ENCODE measurements around the gene CALCOCO1. TPM values are rescaled to one million over a fixed set of nuclear protein-coding genes. Genes with fewer than 3 reads are reported as not detected.

The CALCOCO1 gene
- total and polyA plus RNA-seq, 9 of the 15 experiments (the other 6 are each of a cell fraction or from before 2014, with no cell fraction given) = 1.9 to 31.8 (median 11.0) TPM

DNA sequence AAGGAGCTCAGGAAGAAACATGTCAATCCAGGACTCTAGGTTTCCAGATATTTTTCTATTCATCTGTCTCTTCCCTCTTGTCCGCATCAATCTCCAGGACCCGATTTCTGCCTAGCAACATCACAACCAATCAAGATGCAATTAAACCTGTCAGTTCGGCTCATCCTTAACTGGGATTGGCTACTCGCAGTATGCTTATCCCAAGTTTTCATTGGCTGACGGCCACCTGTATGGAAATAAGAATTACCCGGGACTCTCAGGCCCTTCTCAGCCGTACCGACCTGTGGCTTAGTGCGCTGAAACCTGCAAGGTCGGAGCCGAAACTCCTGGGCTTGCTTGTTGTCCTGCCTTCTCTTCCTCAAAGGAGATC, 31.0 kb downstream of the CALCOCO1 start (continued):
- TF ChIP-seq PBX2 (CRISPR knock-in tag; IDR thresholded peaks at IDR 0.05; ENCODE audit: low read depth) (no peak), PBX2 (tag; conservative IDR thresholded peaks at IDR 0.05; ENCODE audit: low read depth) (peak; percentile 73), U2AF2 (optimal IDR thresholded peaks at IDR 0.05; ENCODE audit: low read depth, low read length) (no peak), ETS1 (conservative IDR thresholded peaks at IDR 0.05; ENCODE audit: control insufficient read depth, low read depth, low read length) (no peak), RFX1 (IDR thresholded peaks at IDR 0.05) (peak; percentile 49), HDAC6 (IDR thresholded peaks at IDR 0.05; ENCODE audit: low read depth, low read length) (no peak), NCOA4 (IDR thresholded peaks at IDR 0.05; ENCODE audit: partially characterized antibody) (no peak), RBM25 (IDR thresholded peaks at IDR 0.05; ENCODE audit: low read depth, low read length, severe bottlenecking) (peak; percentile 50), NFYB (IDR thresholded peaks at IDR 0.05; ENCODE audit: extremely low read depth, insufficient read length) (peak; percentile 36), ZNF282 (CRISPR knock-in tag; IDR thresholded peaks at IDR 0.05) (no peak), RFX5 (IDR thresholded peaks at IDR 0.05; ENCODE audit: low read depth, low read length) (peak; percentile 96), SMAD2 (IDR thresholded peaks at IDR 0.05; ENCODE audit: low read depth, low read length) (no peak), PKNOX1 (IDR thresholded peaks at IDR 0.05) (peak; percentile 96), ZNF75A (CRISPR knock-in tag; IDR thresholded peaks at IDR 0.05) (no peak), E2F6 (IDR thresholded peaks at IDR 0.05; ENCODE audit: borderline replicate concordance in 1 of 2, extremely low read depth in 1 of 2, insufficient read depth in 1 of 2, insufficient read length in 1 of 2, low read depth in 1 of 2, low read length in 1 of 2, poor library complexity in 1 of 2, severe bottlenecking in 1 of 2) (no peak)
- TF ChIP-seq, protein P1, sequence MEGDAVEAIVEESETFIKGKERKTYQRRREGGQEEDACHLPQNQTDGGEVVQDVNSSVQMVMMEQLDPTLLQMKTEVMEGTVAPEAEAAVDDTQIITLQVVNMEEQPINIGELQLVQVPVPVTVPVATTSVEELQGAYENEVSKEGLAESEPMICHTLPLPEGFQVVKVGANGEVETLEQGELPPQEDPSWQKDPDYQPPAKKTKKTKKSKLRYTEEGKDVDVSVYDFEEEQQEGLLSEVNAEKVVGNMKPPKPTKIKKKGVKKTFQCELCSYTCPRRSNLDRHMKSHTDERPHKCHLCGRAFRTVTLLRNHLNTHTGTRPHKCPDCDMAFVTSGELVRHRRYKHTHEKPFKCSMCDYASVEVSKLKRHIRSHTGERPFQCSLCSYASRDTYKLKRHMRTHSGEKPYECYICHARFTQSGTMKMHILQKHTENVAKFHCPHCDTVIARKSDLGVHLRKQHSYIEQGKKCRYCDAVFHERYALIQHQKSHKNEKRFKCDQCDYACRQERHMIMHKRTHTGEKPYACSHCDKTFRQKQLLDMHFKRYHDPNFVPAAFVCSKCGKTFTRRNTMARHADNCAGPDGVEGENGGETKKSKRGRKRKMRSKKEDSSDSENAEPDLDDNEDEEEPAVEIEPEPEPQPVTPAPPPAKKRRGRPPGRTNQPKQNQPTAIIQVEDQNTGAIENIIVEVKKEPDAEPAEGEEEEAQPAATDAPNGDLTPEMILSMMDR (IDR thresholded peaks at IDR 0.05 in 2 of 3, conservative IDR thresholded peaks at IDR 0.05 in 1 of 3; ENCODE audit: insufficient read depth in 2 of 3, low read depth in 1 of 3, low read length in 3 of 3) = no peak
